ENCODE results near the gene STX2.
"Not testable (repeated sequence)": the region's sequence is repeated elsewhere in the genome, so short reads cannot be mapped to it uniquely, and the experiment has no call there.

Gene STX2

GRCh38 chr12:130879212-130879686, 40.2 kb upstream of the STX2 start:
- Histone ChIP-seq H3K27ac (ENCODE audit: insufficient read depth in 1 of 2, low read depth in 1 of 2, low read length in 2 of 2, poor library complexity in 1 of 2, severe bottlenecking in 2 of 2) (no peak overlapping the region), H3K9me3 (ENCODE audit: control extremely low read depth in 1 of 5, control insufficient read depth in 4 of 5, insufficient read depth in 2 of 5, low read depth in 1 of 5, low read length in 4 of 5) (no peaks in the 10 kb centered on the region), H3K4me3 (ENCODE audit: control insufficient read depth in 1 of 7, extremely low read depth in 1 of 7, insufficient read depth in 4 of 7, low read depth in 2 of 7, low read length in 6 of 7) (no peak overlapping the region), H3K36me3 (ENCODE audit: control insufficient read depth in 4 of 4, insufficient read depth in 4 of 4, low read length in 3 of 4) (peaks cover 7 to 38% (median 25%) of the 10 kb centered on the region in 4 experiments), H3K4me1 (ENCODE audit: control extremely low read depth in 1 of 4, control insufficient read depth in 4 of 4, insufficient read depth in 4 of 4, low read length in 3 of 4) (peaks cover 0 to 12% (median 10%) of the 10 kb centered on the region in 4 experiments), H3K27me3 (replicated peaks in 2 of 5; ENCODE audit: control insufficient read depth in 4 of 5, insufficient read depth in 5 of 5, low read length in 4 of 5) (peaks cover 0 to 2% (median 0%) of the 10 kb centered on the region in 5 experiments)
- ChIA-PET CTCF (no interaction called here), POLR2A (no interaction called here)
- WGBS (ENCODE audit: insufficient coverage): 97% methylated on average over 13 of the region's 13 CpGs
- peak in 1 of 3 donors; percentile 22 for DNase-seq

- Histone ChIP-seq H3K4me3 (ENCODE audit: control insufficient read depth in 1 of 7, extremely low read depth in 1 of 7, insufficient read depth in 4 of 7, low read depth in 2 of 7, low read length in 6 of 7) (no peak overlapping the region), H3K4me1 (ENCODE audit: control extremely low read depth in 1 of 4, control insufficient read depth in 4 of 4, insufficient read depth in 4 of 4, low read length in 3 of 4) (peaks cover 4 to 19% (median 13%) of the 10 kb centered on the region in 4 experiments), H3K9me3 (ENCODE audit: control extremely low read depth in 1 of 5, control insufficient read depth in 4 of 5, insufficient read depth in 2 of 5, low read depth in 1 of 5, low read length in 4 of 5) (no peaks in the 10 kb centered on the region), H3K27ac (ENCODE audit: insufficient read depth in 1 of 2, low read depth in 1 of 2, low read length in 2 of 2, poor library complexity in 1 of 2, severe bottlenecking in 2 of 2) (no peak overlapping the region), H3K27me3 (replicated peaks in 2 of 5; ENCODE audit: control insufficient read depth in 4 of 5, insufficient read depth in 5 of 5, low read length in 4 of 5) (peaks cover 0 to 2% (median 0%) of the 10 kb centered on the region in 5 experiments), H3K36me3 (ENCODE audit: control insufficient read depth in 4 of 4, insufficient read depth in 4 of 4, low read length in 3 of 4) (peaks cover 10 to 46% (median 30%) of the 10 kb centered on the region in 4 experiments)
- ChIA-PET CTCF (no interaction called here), POLR2A (no interaction called here)
- DNase-seq: no peak
- 94% methylated on average over 18 of the region's 24 CpGs for WGBS (ENCODE audit: insufficient coverage)
Observed at GRCh38 chr12:130878193-130879185, 39.4 kb upstream of the STX2 start.

- CTCF ChIA-PET: no interaction called here
- no peaks in the 10 kb centered on the region for H3K9me3 ChIP-seq (ENCODE audit: control extremely low read depth in 1 of 5, control insufficient read depth in 4 of 5, insufficient read depth in 2 of 5, low read depth in 1 of 5, low read length in 4 of 5)
- 100% methylated on average over 3 of the region's 3 CpGs for WGBS (ENCODE audit: insufficient coverage)
Observed at GRCh38 chr12:130877333-130877732, 38.3 kb upstream of the STX2 start.

GRCh38 chr12:130876758-130877157, 37.7 kb upstream of the STX2 start:
- no peaks in the 10 kb centered on the region for H3K9me3 ChIP-seq (ENCODE audit: control extremely low read depth in 1 of 5, control insufficient read depth in 4 of 5, insufficient read depth in 2 of 5, low read depth in 1 of 5, low read length in 4 of 5)
- H3K27ac ChIP-seq (ENCODE audit: insufficient read depth in 1 of 2, low read depth in 1 of 2, low read length in 2 of 2, poor library complexity in 1 of 2, severe bottlenecking in 2 of 2): peak overlapping the region in 1 of 2 experiments; percentile 33
- POLR2A ChIA-PET: no interaction called here
- peak in 2 of 3 donors; percentile 33 to 35 for DNase-seq
- peaks cover 10 to 29% (median 23%) of the 10 kb centered on the region in 4 experiments for H3K4me1 ChIP-seq (ENCODE audit: control extremely low read depth in 1 of 4, control insufficient read depth in 4 of 4, insufficient read depth in 4 of 4, low read length in 3 of 4)
- no peak overlapping the region for H3K4me3 ChIP-seq (ENCODE audit: control insufficient read depth in 1 of 7, extremely low read depth in 1 of 7, insufficient read depth in 4 of 7, low read depth in 2 of 7, low read length in 6 of 7)
- H3K27me3 ChIP-seq (replicated peaks in 2 of 5; ENCODE audit: control insufficient read depth in 4 of 5, insufficient read depth in 5 of 5, low read length in 4 of 5): no peaks in the 10 kb centered on the region
- H3K36me3 ChIP-seq (ENCODE audit: control insufficient read depth in 4 of 4, insufficient read depth in 4 of 4, low read length in 3 of 4): peaks cover 10 to 56% (median 31%) of the 10 kb centered on the region in 4 experiments
- WGBS (ENCODE audit: insufficient coverage): no CpG with 5 or more reads among the region's 3 CpGs
- CTCF ChIA-PET: no interaction called here

More at GRCh38 chr12:130877333-130877732, 38.3 kb upstream of the STX2 start:
- no peak overlapping the region for H3K27ac ChIP-seq (ENCODE audit: insufficient read depth in 1 of 2, low read depth in 1 of 2, low read length in 2 of 2, poor library complexity in 1 of 2, severe bottlenecking in 2 of 2)
- H3K36me3 ChIP-seq (ENCODE audit: control insufficient read depth in 4 of 4, insufficient read depth in 4 of 4, low read length in 3 of 4): peaks cover 10 to 56% (median 31%) of the 10 kb centered on the region in 4 experiments
- H3K4me1 ChIP-seq (ENCODE audit: control extremely low read depth in 1 of 4, control insufficient read depth in 4 of 4, insufficient read depth in 4 of 4, low read length in 3 of 4): peaks cover 10 to 29% (median 23%) of the 10 kb centered on the region in 4 experiments
- POLR2A ChIA-PET: no interaction called here
- no peaks in the 10 kb centered on the region for H3K27me3 ChIP-seq (replicated peaks in 2 of 5; ENCODE audit: control insufficient read depth in 4 of 5, insufficient read depth in 5 of 5, low read length in 4 of 5)
- no peak overlapping the region for H3K4me3 ChIP-seq (ENCODE audit: control insufficient read depth in 1 of 7, extremely low read depth in 1 of 7, insufficient read depth in 4 of 7, low read depth in 2 of 7, low read length in 6 of 7)
- DNase-seq: no peak

- Histone ChIP-seq H3K4me1 (ENCODE audit: control extremely low read depth in 1 of 4, control insufficient read depth in 4 of 4, insufficient read depth in 4 of 4, low read length in 3 of 4) (peaks cover 10 to 31% (median 25%) of the 10 kb centered on the region in 4 experiments), H3K4me3 (ENCODE audit: control insufficient read depth in 1 of 7, extremely low read depth in 1 of 7, insufficient read depth in 4 of 7, low read depth in 2 of 7, low read length in 6 of 7) (no peak overlapping the region), H3K27me3 (replicated peaks in 2 of 5; ENCODE audit: control insufficient read depth in 4 of 5, insufficient read depth in 5 of 5, low read length in 4 of 5) (no peaks in the 10 kb centered on the region), H3K27ac (ENCODE audit: insufficient read depth in 1 of 2, low read depth in 1 of 2, low read length in 2 of 2, poor library complexity in 1 of 2, severe bottlenecking in 2 of 2) (no peak overlapping the region), H3K9me3 (ENCODE audit: control extremely low read depth in 1 of 5, control insufficient read depth in 4 of 5, insufficient read depth in 2 of 5, low read depth in 1 of 5, low read length in 4 of 5) (no peaks in the 10 kb centered on the region), H3K36me3 (ENCODE audit: control insufficient read depth in 4 of 4, insufficient read depth in 4 of 4, low read length in 3 of 4) (peaks cover 10 to 56% (median 31%) of the 10 kb centered on the region in 4 experiments)
- ChIA-PET POLR2A (no interaction called here), CTCF (no interaction called here)
- no peak for DNase-seq
Observed at GRCh38 chr12:130876297-130876696, 37.2 kb upstream of the STX2 start.

- H3K27me3 ChIP-seq (replicated peaks in 2 of 5; ENCODE audit: control insufficient read depth in 4 of 5, insufficient read depth in 5 of 5, low read length in 4 of 5); H3K4me3 ChIP-seq (ENCODE audit: control insufficient read depth in 1 of 7, extremely low read depth in 1 of 7, insufficient read depth in 4 of 7, low read depth in 2 of 7, low read length in 6 of 7); H3K9me3 ChIP-seq (ENCODE audit: control extremely low read depth in 1 of 5, control insufficient read depth in 4 of 5, insufficient read depth in 2 of 5, low read depth in 1 of 5, low read length in 4 of 5); POLR2A ChIA-PET; DNase-seq; H3K27ac ChIP-seq (ENCODE audit: insufficient read depth in 1 of 2, low read depth in 1 of 2, low read length in 2 of 2, poor library complexity in 1 of 2, severe bottlenecking in 2 of 2): not testable (repeated sequence)
- CTCF ChIA-PET: interaction anchor here (1.2 kb wide), 1 partner anchor 50 kb away, joined by 4 read pairs; no protein-coding TSS in a partner anchor
- peaks cover 10 to 37% (median 28%) of the 10 kb centered on the region in 4 experiments for H3K4me1 ChIP-seq (ENCODE audit: control extremely low read depth in 1 of 4, control insufficient read depth in 4 of 4, insufficient read depth in 4 of 4, low read length in 3 of 4)
- WGBS (ENCODE audit: insufficient coverage): 94% methylated on average over 9 of the region's 11 CpGs
- peaks cover 10 to 56% (median 31%) of the 10 kb centered on the region in 4 experiments for H3K36me3 ChIP-seq (ENCODE audit: control insufficient read depth in 4 of 4, insufficient read depth in 4 of 4, low read length in 3 of 4)
Observed at GRCh38 chr12:130875708-130876107, 36.7 kb upstream of the STX2 start.

- peaks cover 10 to 56% (median 31%) of the 10 kb centered on the region in 4 experiments for H3K36me3 ChIP-seq (ENCODE audit: control insufficient read depth in 4 of 4, insufficient read depth in 4 of 4, low read length in 3 of 4)
- H3K4me3 ChIP-seq (ENCODE audit: control insufficient read depth in 1 of 7, extremely low read depth in 1 of 7, insufficient read depth in 4 of 7, low read depth in 2 of 7, low read length in 6 of 7): no peak overlapping the region
- H3K27ac ChIP-seq (ENCODE audit: insufficient read depth in 1 of 2, low read depth in 1 of 2, low read length in 2 of 2, poor library complexity in 1 of 2, severe bottlenecking in 2 of 2): no peak overlapping the region
- 83% methylated on average over 1 of the region's 5 CpGs for WGBS (ENCODE audit: insufficient coverage)
- H3K9me3 ChIP-seq (ENCODE audit: control extremely low read depth in 1 of 5, control insufficient read depth in 4 of 5, insufficient read depth in 2 of 5, low read depth in 1 of 5, low read length in 4 of 5): no peaks in the 10 kb centered on the region
- DNase-seq: no peak
- peaks cover 10 to 36% (median 23%) of the 10 kb centered on the region in 4 experiments for H3K4me1 ChIP-seq (ENCODE audit: control extremely low read depth in 1 of 4, control insufficient read depth in 4 of 4, insufficient read depth in 4 of 4, low read length in 3 of 4)
- ChIA-PET CTCF (interaction anchor here (1.2 kb wide), 1 partner anchor 49 kb away, joined by 4 read pairs; no protein-coding TSS in a partner anchor), POLR2A (interaction anchor here (0.6 kb wide), 1 partner anchor 1074 kb away, joined by 3 read pairs; the partner anchor contains the start of gene EP400)
- H3K27me3 ChIP-seq (replicated peaks in 2 of 5; ENCODE audit: control insufficient read depth in 4 of 5, insufficient read depth in 5 of 5, low read length in 4 of 5): no peaks in the 10 kb centered on the region
Observed at GRCh38 chr12:130875193-130875592, 36.1 kb upstream of the STX2 start.

Measured in common myeloid progenitor, CD34-positive (primary cell).